GM21786 (cell line): ENCODE measurements around the gene SMOC2.

Experiments used
- ATAC-seq: cut with Tn5 transposase; IDR thresholded peaks from one replicate; pipeline ENCODE4 v1.9.1; 2021; ENCODE audit not compliant: unreplicated experiment

Gene SMOC2

GRCh38 chr6:168641446-168641845 lies 200.5 kb downstream of the SMOC2 start:
- ATAC-seq = no peak

- no peak for ATAC-seq
Observed at GRCh38 chr6:168643401-168643800, 202.4 kb downstream of the SMOC2 start.

GRCh38 chr6:168645326-168645725 lies 204.3 kb downstream of the SMOC2 start:
- ATAC-seq = no peak

GRCh38 chr6:168647271-168647670 lies 206.3 kb downstream of the SMOC2 start:
- ATAC-seq = no peak

- no peak for ATAC-seq
Observed at GRCh38 chr6:168648240-168649125, 207.5 kb downstream of the SMOC2 start.

GRCh38 chr6:168649209-168649608 lies 208.2 kb downstream of the SMOC2 start:
- no peak for ATAC-seq

GRCh38 chr6:168650671-168651111 lies 209.7 kb downstream of the SMOC2 start:
- no peak for ATAC-seq

GRCh38 chr6:168655462-168656152 lies 214.6 kb downstream of the SMOC2 start:
- no peak for ATAC-seq

- no peak for ATAC-seq
Observed at GRCh38 chr6:168658059-168658458, 217.1 kb downstream of the SMOC2 start.

- ATAC-seq = no peak
Observed at GRCh38 chr6:168660400-168660945, 219.5 kb downstream of the SMOC2 start.

GRCh38 chr6:168662301-168662936 lies 221.4 kb downstream of the SMOC2 start:
- ATAC-seq = no peak

GRCh38 chr6:168663041-168663440 lies 222.1 kb downstream of the SMOC2 start:
- ATAC-seq = no peak

- no peak for ATAC-seq
Observed at GRCh38 chr6:168664956-168665355, 224.0 kb downstream of the SMOC2 start.

GRCh38 chr6:168666170-168666569 lies 225.2 kb downstream of the SMOC2 start:
- no peak for ATAC-seq

- ATAC-seq = no peak
Observed at GRCh38 chr6:168666699-168667427, 225.9 kb downstream of the SMOC2 start.

- ATAC-seq = no peak
Observed at GRCh38 chr6:168667428-168667805, 226.4 kb downstream of the SMOC2 start.

GRCh38 chr6:168670401-168670985 lies 229.5 kb downstream of the SMOC2 start:
- ATAC-seq = no peak

GRCh38 chr6:168671028-168671862 lies 230.3 kb downstream of the SMOC2 start:
- ATAC-seq = no peak

GRCh38 chr6:168671863-168672546 lies 231.0 kb downstream of the SMOC2 start:
- no peak for ATAC-seq
